GM21717 (cell line): ENCODE measurements around the gene EDN2.

ENCODE experiments used
- ATAC-seq: cut with Tn5 transposase; IDR thresholded peaks from one replicate; pipeline ENCODE4 v1.9.1; 2021; ENCODE audit warnings: mild to moderate bottlenecking, moderate library complexity; ENCODE audit not compliant: unreplicated experiment

The EDN2 gene

GRCh38 chr1:41500378-41500777 is 15.9 kb upstream of the EDN2 start:
- ATAC-seq = no peak

- ATAC-seq = no peak
Observed at GRCh38 chr1:41499591-41499990, 15.1 kb upstream of the EDN2 start.

GRCh38 chr1:41498804-41499203 is 14.3 kb upstream of the EDN2 start:
- ATAC-seq = no peak

GRCh38 chr1:41498391-41498790 is 13.9 kb upstream of the EDN2 start:
- no peak for ATAC-seq

- no peak for ATAC-seq
Observed at GRCh38 chr1:41497461-41498030, 13.1 kb upstream of the EDN2 start.

- ATAC-seq = no peak
Observed at GRCh38 chr1:41497056-41497440, 12.6 kb upstream of the EDN2 start.

GRCh38 chr1:41496080-41497055 is 11.9 kb upstream of the EDN2 start:
- no peak for ATAC-seq

- no peak for ATAC-seq
Observed at GRCh38 chr1:41495210-41495948, 10.9 kb upstream of the EDN2 start.

GRCh38 chr1:41494351-41495209 is 10.1 kb upstream of the EDN2 start:
- no peak for ATAC-seq

GRCh38 chr1:41493626-41494350 is 9.3 kb upstream of the EDN2 start:
- no peak for ATAC-seq

- no peak for ATAC-seq
Observed at GRCh38 chr1:41493117-41493536, 8.6 kb upstream of the EDN2 start.

GRCh38 chr1:41492341-41492848 is 7.9 kb upstream of the EDN2 start:
- no peak for ATAC-seq

GRCh38 chr1:41490911-41491310 is 6.4 kb upstream of the EDN2 start:
- no peak for ATAC-seq

- no peak for ATAC-seq
Observed at GRCh38 chr1:41489561-41489960, 5.1 kb upstream of the EDN2 start.

- ATAC-seq = no peak
Observed at GRCh38 chr1:41488040-41488951, 3.8 kb upstream of the EDN2 start.

GRCh38 chr1:41487126-41488039 is 2.9 kb upstream of the EDN2 start:
- peak; percentile 54 for ATAC-seq

GRCh38 chr1:41486371-41487125 is 2.1 kb upstream of the EDN2 start:
- no peak for ATAC-seq
